Uterus (tissue), 2 donors: ENCODE results near the gene HECW1.

Source experiments
- CTCF ChIP-seq, 4 experiments: fragments of 200-600 bp in 2 of 4; fragments of 450-650 bp in 2 of 4; sonication (generic) in 2 of 4; IDR thresholded peaks; one replicate each; pipeline ENCODE4 v1.5.1; 2016 to 2019; ENCODE audit warnings: antibody characterized with exemption in 4 of 4, mild to moderate bottlenecking in 2 of 4, moderate library complexity in 1 of 4
- POLR2A ChIP-seq, 2 donors: fragments of 450-650 bp; IDR thresholded peaks; one replicate each; pipeline ENCODE4 v1.6.1; 2016; ENCODE audit warnings: antibody characterized with exemption in 2 of 2, mild to moderate bottlenecking in 1 of 2, moderate library complexity in 1 of 2

- no peak for TF ChIP-seq CTCF (IDR thresholded peaks at IDR 0.05)
- TF ChIP-seq POLR2A (IDR thresholded peaks at IDR 0.05) = no peak
These were observed 1.5 kb upstream of the HECW1 start for GRCh38 chr7:43110791-43111535.
